ENCODE measurements around the gene APOLD1. TPM values are rescaled to one million over a fixed set of nuclear protein-coding genes. Genes with fewer than 3 reads are reported as not detected.

APOLD1 gene
- polyA plus RNA-seq, 1 donor from 2014 or later = 1.1 TPM

- Histone ChIP-seq H3K9me2 (ENCODE audit: insufficient read depth, low read length) (no peaks in the 10 kb centered on the region), H2AFZ (ENCODE audit: low read depth, low read length) (no peak overlapping the region), H3K4me2 (ENCODE audit: low read length) (no peak overlapping the region), H4K20me1 (ENCODE audit: insufficient read depth) (no peaks in the 10 kb centered on the region), H3F3A (ENCODE audit: insufficient read depth, low read length, poor library complexity, severe bottlenecking) (no peaks in the 10 kb centered on the region), H3K36me3 (ENCODE audit: insufficient read depth, low read length) (no peaks in the 10 kb centered on the region), H3K4me3 (ENCODE audit: low read length) (no peak overlapping the region), H3K9ac (ENCODE audit: low read length) (no peak overlapping the region), H3K79me2 (replicated peaks; ENCODE audit: insufficient read depth, low read length) (no peaks in the 10 kb centered on the region), H3K9me3 (ENCODE audit: low read length) (no peaks in the 10 kb centered on the region), H3K27me3 (ENCODE audit: insufficient read depth, low read depth, low read length) (no peaks in the 10 kb centered on the region), H3K27ac (ENCODE audit: low read length) (no peak overlapping the region)
- TF ChIP-seq POLR2AphosphoS5 (IDR thresholded peaks at IDR 0.05) (no peak), MXI1 (conservative IDR thresholded peaks at IDR 0.05; ENCODE audit: poor library complexity, severe bottlenecking) (no peak), EP300 (conservative IDR thresholded peaks at IDR 0.05; ENCODE audit: poor library complexity, severe bottlenecking) (no peak), EZH2 (IDR thresholded peaks at IDR 0.05; ENCODE audit: borderline replicate concordance, insufficient read depth, low read length, poor library complexity, severe bottlenecking) (no peak), RAD21 (conservative IDR thresholded peaks at IDR 0.05) (no peak), SMC3 (conservative IDR thresholded peaks at IDR 0.05; ENCODE audit: poor library complexity) (no peak)
- TF ChIP-seq, protein P1, sequence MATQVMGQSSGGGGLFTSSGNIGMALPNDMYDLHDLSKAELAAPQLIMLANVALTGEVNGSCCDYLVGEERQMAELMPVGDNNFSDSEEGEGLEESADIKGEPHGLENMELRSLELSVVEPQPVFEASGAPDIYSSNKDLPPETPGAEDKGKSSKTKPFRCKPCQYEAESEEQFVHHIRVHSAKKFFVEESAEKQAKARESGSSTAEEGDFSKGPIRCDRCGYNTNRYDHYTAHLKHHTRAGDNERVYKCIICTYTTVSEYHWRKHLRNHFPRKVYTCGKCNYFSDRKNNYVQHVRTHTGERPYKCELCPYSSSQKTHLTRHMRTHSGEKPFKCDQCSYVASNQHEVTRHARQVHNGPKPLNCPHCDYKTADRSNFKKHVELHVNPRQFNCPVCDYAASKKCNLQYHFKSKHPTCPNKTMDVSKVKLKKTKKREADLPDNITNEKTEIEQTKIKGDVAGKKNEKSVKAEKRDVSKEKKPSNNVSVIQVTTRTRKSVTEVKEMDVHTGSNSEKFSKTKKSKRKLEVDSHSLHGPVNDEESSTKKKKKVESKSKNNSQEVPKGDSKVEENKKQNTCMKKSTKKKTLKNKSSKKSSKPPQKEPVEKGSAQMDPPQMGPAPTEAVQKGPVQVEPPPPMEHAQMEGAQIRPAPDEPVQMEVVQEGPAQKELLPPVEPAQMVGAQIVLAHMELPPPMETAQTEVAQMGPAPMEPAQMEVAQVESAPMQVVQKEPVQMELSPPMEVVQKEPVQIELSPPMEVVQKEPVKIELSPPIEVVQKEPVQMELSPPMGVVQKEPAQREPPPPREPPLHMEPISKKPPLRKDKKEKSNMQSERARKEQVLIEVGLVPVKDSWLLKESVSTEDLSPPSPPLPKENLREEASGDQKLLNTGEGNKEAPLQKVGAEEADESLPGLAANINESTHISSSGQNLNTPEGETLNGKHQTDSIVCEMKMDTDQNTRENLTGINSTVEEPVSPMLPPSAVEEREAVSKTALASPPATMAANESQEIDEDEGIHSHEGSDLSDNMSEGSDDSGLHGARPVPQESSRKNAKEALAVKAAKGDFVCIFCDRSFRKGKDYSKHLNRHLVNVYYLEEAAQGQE (IDR thresholded peaks at IDR 0.05; ENCODE audit: borderline replicate concordance) = no peak
- TF ChIP-seq, protein P2, sequence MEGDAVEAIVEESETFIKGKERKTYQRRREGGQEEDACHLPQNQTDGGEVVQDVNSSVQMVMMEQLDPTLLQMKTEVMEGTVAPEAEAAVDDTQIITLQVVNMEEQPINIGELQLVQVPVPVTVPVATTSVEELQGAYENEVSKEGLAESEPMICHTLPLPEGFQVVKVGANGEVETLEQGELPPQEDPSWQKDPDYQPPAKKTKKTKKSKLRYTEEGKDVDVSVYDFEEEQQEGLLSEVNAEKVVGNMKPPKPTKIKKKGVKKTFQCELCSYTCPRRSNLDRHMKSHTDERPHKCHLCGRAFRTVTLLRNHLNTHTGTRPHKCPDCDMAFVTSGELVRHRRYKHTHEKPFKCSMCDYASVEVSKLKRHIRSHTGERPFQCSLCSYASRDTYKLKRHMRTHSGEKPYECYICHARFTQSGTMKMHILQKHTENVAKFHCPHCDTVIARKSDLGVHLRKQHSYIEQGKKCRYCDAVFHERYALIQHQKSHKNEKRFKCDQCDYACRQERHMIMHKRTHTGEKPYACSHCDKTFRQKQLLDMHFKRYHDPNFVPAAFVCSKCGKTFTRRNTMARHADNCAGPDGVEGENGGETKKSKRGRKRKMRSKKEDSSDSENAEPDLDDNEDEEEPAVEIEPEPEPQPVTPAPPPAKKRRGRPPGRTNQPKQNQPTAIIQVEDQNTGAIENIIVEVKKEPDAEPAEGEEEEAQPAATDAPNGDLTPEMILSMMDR (IDR thresholded peaks at IDR 0.05; ENCODE audit: poor library complexity, severe bottlenecking) = no peak
These were observed 8.4 kb upstream of the APOLD1 start for GRCh38 chr12:12777092-12777491.

- H3K27me3 ChIP-seq (ENCODE audit: insufficient read depth, low read depth, low read length) = no peaks in the 10 kb centered on the region
- no peaks in the 10 kb centered on the region for H4K20me1 ChIP-seq (ENCODE audit: insufficient read depth)
- H3K9ac ChIP-seq (ENCODE audit: low read length) = no peak overlapping the region
- no peaks in the 10 kb centered on the region for H3F3A ChIP-seq (ENCODE audit: insufficient read depth, low read length, poor library complexity, severe bottlenecking)
- no peaks in the 10 kb centered on the region for H3K79me2 ChIP-seq (replicated peaks; ENCODE audit: insufficient read depth, low read length)
- no peaks in the 10 kb centered on the region for H3K9me2 ChIP-seq (ENCODE audit: insufficient read depth, low read length)
- no peak overlapping the region for H3K4me3 ChIP-seq (ENCODE audit: low read length)
- no peak overlapping the region for H3K4me2 ChIP-seq (ENCODE audit: low read length)
- no peaks in the 10 kb centered on the region for H3K36me3 ChIP-seq (ENCODE audit: insufficient read depth, low read length)
- H3K27ac ChIP-seq (ENCODE audit: low read length) = no peak overlapping the region
- no peaks in the 10 kb centered on the region for H3K9me3 ChIP-seq (ENCODE audit: low read length)
- no peak overlapping the region for H2AFZ ChIP-seq (ENCODE audit: low read depth, low read length)
- TF ChIP-seq EP300 (conservative IDR thresholded peaks at IDR 0.05; ENCODE audit: poor library complexity, severe bottlenecking) (no peak), POLR2AphosphoS5 (IDR thresholded peaks at IDR 0.05) (no peak), TAF1 (IDR thresholded peaks at IDR 0.05; ENCODE audit: low read depth) (no peak), RAD21 (conservative IDR thresholded peaks at IDR 0.05) (no peak), EZH2 (IDR thresholded peaks at IDR 0.05; ENCODE audit: borderline replicate concordance, insufficient read depth, low read length, poor library complexity, severe bottlenecking) (no peak), MXI1 (conservative IDR thresholded peaks at IDR 0.05; ENCODE audit: poor library complexity, severe bottlenecking) (no peak), SMC3 (conservative IDR thresholded peaks at IDR 0.05; ENCODE audit: poor library complexity) (no peak)
- TF ChIP-seq, protein P1 (IDR thresholded peaks at IDR 0.05; ENCODE audit: borderline replicate concordance) = no peak
- TF ChIP-seq, protein P2 (IDR thresholded peaks at IDR 0.05; ENCODE audit: poor library complexity, severe bottlenecking) = no peak
These were observed 6.5 kb upstream of the APOLD1 start for GRCh38 chr12:12779007-12779406.

Data from neural cell (in vitro differentiated cells).